Fibroblast of skin of abdomen (primary cell): Measurements from ENCODE around the gene MUC20.

Experiments
- DNase-seq: peaks from one replicate; pipeline ENCODE4 v3.0.0-alpha.2; 2013

Gene MUC20

GRCh38 chr3:195755791-195756676 lies 35.3 kb downstream of the MUC20 start:
- no peak for DNase-seq

- DNase-seq = no peak
Measured at GRCh38 chr3:195757438-195757770, 36.6 kb downstream of the MUC20 start.

GRCh38 chr3:195757827-195758226 lies 37.0 kb downstream of the MUC20 start:
- DNase-seq = no peak

GRCh38 chr3:195758721-195759353 lies 38.1 kb downstream of the MUC20 start:
- DNase-seq = no peak

- no peak for DNase-seq
Measured at GRCh38 chr3:195760345-195761122, 39.8 kb downstream of the MUC20 start.

GRCh38 chr3:195761123-195761566 lies 40.4 kb downstream of the MUC20 start:
- DNase-seq = no peak

GRCh38 chr3:195761567-195762248 lies 40.9 kb downstream of the MUC20 start:
- no peak for DNase-seq

GRCh38 chr3:195762249-195762585 lies 41.4 kb downstream of the MUC20 start:
- DNase-seq = no peak

GRCh38 chr3:195762611-195763010 lies 41.8 kb downstream of the MUC20 start:
- DNase-seq = no peak

GRCh38 chr3:195763076-195763830 lies 42.5 kb downstream of the MUC20 start:
- DNase-seq = no peak

GRCh38 chr3:195763843-195764825 lies 43.4 kb downstream of the MUC20 start:
- no peak for DNase-seq

GRCh38 chr3:195764961-195765706 lies 44.4 kb downstream of the MUC20 start:
- DNase-seq = no peak

- DNase-seq = no peak
Measured at GRCh38 chr3:195766671-195767070, 45.9 kb downstream of the MUC20 start.

GRCh38 chr3:195767792-195768191 lies 47.0 kb downstream of the MUC20 start:
- DNase-seq = no peak

- DNase-seq = no peak
Measured at GRCh38 chr3:195768414-195768813, 47.6 kb downstream of the MUC20 start.

GRCh38 chr3:195768831-195769303 lies 48.1 kb downstream of the MUC20 start:
- no peak for DNase-seq

GRCh38 chr3:195769551-195769950 lies 48.8 kb downstream of the MUC20 start:
- DNase-seq = no peak

- no peak for DNase-seq
Measured at GRCh38 chr3:195770081-195770840, 49.5 kb downstream of the MUC20 start.
